Ishikawa (cell line): ENCODE results near the gene COX7A2.

Experiments used
- CREB1 ChIP-seq: IDR thresholded peaks from 2 replicates; pipeline ENCODE4 v1.6.1; 2012; ENCODE audit warnings: low read depth
- EP300 ChIP-seq: IDR thresholded peaks from 2 replicates; pipeline ENCODE4 v1.6.1; 2012; ENCODE audit warnings: borderline replicate concordance
- FOXM1 ChIP-seq: IDR thresholded peaks from 2 replicates; pipeline ENCODE4 v1.6.1; 2012; ENCODE audit warnings: low read depth, borderline replicate concordance
- NFIC ChIP-seq: IDR thresholded peaks from 2 replicates; pipeline ENCODE4 v1.6.1; 2012
- RAD21 ChIP-seq: IDR thresholded peaks from 2 replicates; pipeline ENCODE4 v1.6.1; 2012; ENCODE audit warnings: low read depth
- TCF12 ChIP-seq: IDR thresholded peaks from 2 replicates; pipeline ENCODE4 v1.6.1; 2012; ENCODE audit warnings: low read depth
- TEAD4 ChIP-seq: IDR thresholded peaks from 2 replicates; pipeline ENCODE4 v1.6.1; 2012
- YY1 ChIP-seq: IDR thresholded peaks from 2 replicates; pipeline ENCODE4 v1.6.1; 2012; ENCODE audit warnings: low read depth
- ZBTB7A ChIP-seq: IDR thresholded peaks from 2 replicates; pipeline ENCODE4 v1.6.1; 2012; ENCODE audit warnings: low read depth
- TF ChIP-seq, protein P1 (sequence below): IDR thresholded peaks from 2 replicates; pipeline ENCODE4 v1.6.1; 2012
- TF ChIP-seq, protein P2 (sequence below): IDR thresholded peaks from 2 replicates; pipeline ENCODE4 v1.6.1; 2012; ENCODE audit warnings: low read depth, mild to moderate bottlenecking

DNA sequence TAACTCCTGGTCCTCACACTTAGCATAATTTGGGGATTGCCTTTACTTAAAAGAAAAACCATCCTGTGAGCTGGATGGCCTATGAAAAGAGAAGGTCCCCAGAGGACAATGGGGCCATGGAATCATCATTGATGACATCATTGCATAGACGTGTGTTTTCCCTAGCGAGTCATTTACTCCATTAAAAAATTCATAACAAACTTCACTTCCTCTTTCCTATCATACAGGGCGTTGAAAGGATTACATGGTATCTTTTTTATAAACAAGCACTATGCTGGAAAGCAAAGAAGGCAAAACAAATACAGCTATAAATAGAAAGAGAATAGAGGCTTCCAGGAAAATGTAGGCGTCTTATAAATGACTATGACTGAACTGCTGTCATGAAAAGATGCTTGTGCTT, 26.4 kb downstream of the COX7A2 start:
- TF ChIP-seq TCF12 (no peak), EP300 (no peak), YY1 (no peak), FOXM1 (no peak), RAD21 (no peak), CREB1 (no peak), ZBTB7A (no peak), NFIC (no peak), TEAD4 (no peak)
- TF ChIP-seq, protein P1, sequence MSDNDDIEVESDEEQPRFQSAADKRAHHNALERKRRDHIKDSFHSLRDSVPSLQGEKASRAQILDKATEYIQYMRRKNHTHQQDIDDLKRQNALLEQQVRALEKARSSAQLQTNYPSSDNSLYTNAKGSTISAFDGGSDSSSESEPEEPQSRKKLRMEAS = no peak
- TF ChIP-seq, protein P2, sequence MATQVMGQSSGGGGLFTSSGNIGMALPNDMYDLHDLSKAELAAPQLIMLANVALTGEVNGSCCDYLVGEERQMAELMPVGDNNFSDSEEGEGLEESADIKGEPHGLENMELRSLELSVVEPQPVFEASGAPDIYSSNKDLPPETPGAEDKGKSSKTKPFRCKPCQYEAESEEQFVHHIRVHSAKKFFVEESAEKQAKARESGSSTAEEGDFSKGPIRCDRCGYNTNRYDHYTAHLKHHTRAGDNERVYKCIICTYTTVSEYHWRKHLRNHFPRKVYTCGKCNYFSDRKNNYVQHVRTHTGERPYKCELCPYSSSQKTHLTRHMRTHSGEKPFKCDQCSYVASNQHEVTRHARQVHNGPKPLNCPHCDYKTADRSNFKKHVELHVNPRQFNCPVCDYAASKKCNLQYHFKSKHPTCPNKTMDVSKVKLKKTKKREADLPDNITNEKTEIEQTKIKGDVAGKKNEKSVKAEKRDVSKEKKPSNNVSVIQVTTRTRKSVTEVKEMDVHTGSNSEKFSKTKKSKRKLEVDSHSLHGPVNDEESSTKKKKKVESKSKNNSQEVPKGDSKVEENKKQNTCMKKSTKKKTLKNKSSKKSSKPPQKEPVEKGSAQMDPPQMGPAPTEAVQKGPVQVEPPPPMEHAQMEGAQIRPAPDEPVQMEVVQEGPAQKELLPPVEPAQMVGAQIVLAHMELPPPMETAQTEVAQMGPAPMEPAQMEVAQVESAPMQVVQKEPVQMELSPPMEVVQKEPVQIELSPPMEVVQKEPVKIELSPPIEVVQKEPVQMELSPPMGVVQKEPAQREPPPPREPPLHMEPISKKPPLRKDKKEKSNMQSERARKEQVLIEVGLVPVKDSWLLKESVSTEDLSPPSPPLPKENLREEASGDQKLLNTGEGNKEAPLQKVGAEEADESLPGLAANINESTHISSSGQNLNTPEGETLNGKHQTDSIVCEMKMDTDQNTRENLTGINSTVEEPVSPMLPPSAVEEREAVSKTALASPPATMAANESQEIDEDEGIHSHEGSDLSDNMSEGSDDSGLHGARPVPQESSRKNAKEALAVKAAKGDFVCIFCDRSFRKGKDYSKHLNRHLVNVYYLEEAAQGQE = no peak
